Lower lobe of right lung (tissue), 2 donors: ENCODE measurements around the gene OTOF. TPM values are rescaled to one million over a fixed set of nuclear protein-coding genes. Genes with fewer than 3 reads are reported as not detected.

ENCODE experiments used
- ATAC-seq, 2 donors: fragments of 200-7000 bp; cut with Tn5 transposase; one replicate each; pipeline ENCODE4 v1.9.1; 2020 to 2022; ENCODE audit warnings: mild to moderate bottlenecking in 2 of 2, moderate library complexity in 2 of 2
- DNase-seq: peaks from one replicate; pipeline ENCODE4 v3.0.0-alpha.2; 2020
- H3K27ac ChIP-seq: fragments of 200-600 bp; one replicate; pipeline ENCODE4 v1.8.0; 2022
- H3K27me3 ChIP-seq: fragments of 200-600 bp; one replicate; pipeline ENCODE4 v1.8.0; 2022; ENCODE audit warnings: low read depth
- H3K36me3 ChIP-seq: fragments of 200-600 bp; one replicate; pipeline ENCODE4 v1.8.0; 2022; ENCODE audit warnings: mild to moderate bottlenecking
- H3K4me1 ChIP-seq: fragments of 200-600 bp; one replicate; pipeline ENCODE4 v1.8.0; 2022
- H3K4me3 ChIP-seq: fragments of 200-600 bp; one replicate; pipeline ENCODE4 v1.8.0; 2022; ENCODE audit warnings: mild to moderate bottlenecking
- H3K9me3 ChIP-seq: fragments of 200-600 bp; one replicate; pipeline ENCODE4 v1.8.0; 2022
- CTCF ChIP-seq: fragments of 200-600 bp; IDR thresholded peaks from one replicate; pipeline ENCODE4 v1.8.0; 2022; ENCODE audit warnings: antibody characterized with exemption, mild to moderate bottlenecking
- intact Hi-C: fragments of 100-400 bp; cut with DNase I; formaldehyde crosslinking; loops from one replicate; pipeline ENCODE4 v1.11.0; 2022
- total RNA-seq: library from RNA; stranded (reverse); fragmentation: NEBNext Ultra II Directional; extraction: Animal tissue kit (Norgen Biotek cat#: 25700); gene quantifications from one replicate; pipeline ENCODE4 v1.2.1, GENCODE V29; 2021
- donor health status: DM: no; HTN: yes; CAD: no; lungs with severe emphysema.

The OTOF gene
- total RNA-seq, 1 donor from 2014 or later, result 0.35 TPM

- Histone ChIP-seq H3K27me3 (no peaks in the 10 kb centered on the region), H3K4me3 (no peak overlapping the region), H3K4me1 (no peaks in the 10 kb centered on the region), H3K9me3 (no peaks in the 10 kb centered on the region), H3K36me3 (no peaks in the 10 kb centered on the region), H3K27ac (no peak overlapping the region)
- no peak for TF ChIP-seq CTCF
- ATAC-seq, result no peak
- no peak for DNase-seq
- intact Hi-C loops, result no loop called here
These were observed 47.1 kb downstream of the OTOF start for GRCh38 chr2:26430826-26431225.

GRCh38 chr2:26429779-26430578 lies 47.9 kb downstream of the OTOF start:
- DNase-seq (no peak), ATAC-seq (no peak)
- H3K36me3 ChIP-seq, result no peaks in the 10 kb centered on the region
- no peak overlapping the region for H3K4me3 ChIP-seq
- H3K27me3 ChIP-seq, result no peaks in the 10 kb centered on the region
- no peak for TF ChIP-seq CTCF
- no peaks in the 10 kb centered on the region for H3K9me3 ChIP-seq
- no peak overlapping the region for H3K27ac ChIP-seq
- intact Hi-C loops, result no loop called here
- H3K4me1 ChIP-seq, result no peaks in the 10 kb centered on the region

- H3K9me3 ChIP-seq, result no peaks in the 10 kb centered on the region
- H3K4me3 ChIP-seq, result no peak overlapping the region
- ATAC-seq (no peak), DNase-seq (no peak)
- no peaks in the 10 kb centered on the region for H3K36me3 ChIP-seq
- intact Hi-C loops, result no loop called here
- no peaks in the 10 kb centered on the region for H3K27me3 ChIP-seq
- no peaks in the 10 kb centered on the region for H3K4me1 ChIP-seq
- H3K27ac ChIP-seq, result no peak overlapping the region
- TF ChIP-seq CTCF, result no peak
These were observed 49.1 kb downstream of the OTOF start for GRCh38 chr2:26428846-26429245.

- no peaks in the 10 kb centered on the region for H3K36me3 ChIP-seq
- no peaks in the 10 kb centered on the region for H3K4me1 ChIP-seq
- H3K27ac ChIP-seq, result no peak overlapping the region
- peaks cover under 1% of the 10 kb centered on the region for H3K27me3 ChIP-seq
- intact Hi-C loops, result no loop called here
- no peaks in the 10 kb centered on the region for H3K9me3 ChIP-seq
- DNase-seq (no peak), ATAC-seq (no peak)
- no peak for TF ChIP-seq CTCF
- no peak overlapping the region for H3K4me3 ChIP-seq
These were observed 53.7 kb downstream of the OTOF start for GRCh38 chr2:26424221-26424620.

GRCh38 chr2:26423750-26424149 lies 54.2 kb downstream of the OTOF start:
- ATAC-seq, result no peak
- Histone ChIP-seq H3K27me3 (peaks cover 5% of the 10 kb centered on the region), H3K4me1 (no peaks in the 10 kb centered on the region), H3K4me3 (no peak overlapping the region), H3K9me3 (no peaks in the 10 kb centered on the region), H3K36me3 (no peaks in the 10 kb centered on the region), H3K27ac (no peak overlapping the region)
- no peak for DNase-seq
- intact Hi-C loops, result no loop called here
- no peak for TF ChIP-seq CTCF
